Aorta (tissue), 4 donors: Measurements from ENCODE around the gene OMP. TPM values are rescaled to one million over a fixed set of nuclear protein-coding genes. Genes with fewer than 3 reads are reported as not detected.

Experiments
- polyA plus RNA-seq, 2 donors: library from polyadenylated mRNA; stranded (reverse); fragments of 200-250 nt; gene quantifications; one replicate each; pipeline ENCODE4 v1.2.3, GENCODE V29; 2013
- total RNA-seq, 2 donors: library from RNA; stranded (reverse); fragmentation: NEBNext Ultra II Directional; extraction: Animal tissue kit (Norgen Biotek cat#: 25700); gene quantifications; one replicate each; pipeline ENCODE4 v1.2.1, GENCODE V29; 2021
- donor health status: healthy with polysubstance abuse.
- donor health status: Bipolar disorder and iron deficiency.
- donor health status: DM: no; HTN: no; CAD: no.
- donor health status: DM: yes; HTN: yes; CAD: no.

The OMP gene
- total and polyA plus RNA-seq, 4 donors: 2.1 TPM; not detected in 3

Other genes starting within 250 kb of the OMP start
- gene ACER3, start 241.9 kb upstream of the OMP start, total RNA-seq: 10 to 100 TPM; 17.6 to 27.3 TPM
- gene ACER3, start 241.9 kb upstream of the OMP start, polyA plus RNA-seq: 1 to 10 TPM; 3.6 to 4.3 TPM
- not detected for gene B3GNT6, start 68.4 kb upstream of the OMP start, total RNA-seq
- not detected for gene B3GNT6, start 68.4 kb upstream of the OMP start, polyA plus RNA-seq
- gene CAPN5, start 35.9 kb upstream of the OMP start, total RNA-seq: 10 to 100 TPM in 1 of 2 donors, 1 to 10 TPM in 1; 6.9 to 22.4 TPM
- 10 to 100 TPM; 10.4 to 11.1 TPM for gene CAPN5, start 35.9 kb upstream of the OMP start, polyA plus RNA-seq
- 10 to 100 TPM; 11.6 to 27.9 TPM for gene MYO7A, start 25.4 kb downstream of the OMP start, total RNA-seq
- gene MYO7A, start 25.4 kb downstream of the OMP start, polyA plus RNA-seq: 1 to 10 TPM; 1.9 to 2.1 TPM
- not detected for gene GDPD4, start 198.8 kb downstream of the OMP start, total RNA-seq
- not detected for gene GDPD4, start 198.8 kb downstream of the OMP start, polyA plus RNA-seq